Right lobe of liver (tissue), 6 donors: ENCODE results near the gene CCL21. TPM values are rescaled to one million over a fixed set of nuclear protein-coding genes. Genes with fewer than 3 reads are reported as not detected.

ENCODE experiments used
- ATAC-seq, 4 donors: fragments of 200-7000 bp; cut with Tn5 transposase; one replicate each; pipeline ENCODE4 v1.9.1; 2020; ENCODE audit warnings: mild to moderate bottlenecking in 4 of 4, moderate library complexity in 4 of 4
- DNase-seq, 3 donors: peaks; one replicate each; pipeline ENCODE4 v3.0.0-alpha.2; 2020
- H3K27ac ChIP-seq, 3 donors: fragments of 200-600 bp; one replicate each; pipeline ENCODE4 v1.8.0; 2022
- H3K27me3 ChIP-seq, 2 donors: fragments of 200-600 bp; one replicate each; pipeline ENCODE4 v1.8.0; 2022
- H3K36me3 ChIP-seq, 4 donors: fragments of 200-600 bp; sonication (generic) in 1 of 4; one replicate each; pipeline versions ENCODE4 v1.5.1 to v1.8.0; 2017 to 2022; ENCODE audit warnings: control low read depth in 1 of 4
- H3K4me1 ChIP-seq, 4 donors: fragments of 200-600 bp; sonication (generic) in 1 of 4; one replicate each; pipeline versions ENCODE4 v1.5.1 to v1.8.0; 2017 to 2022; ENCODE audit warnings: control low read depth in 1 of 4
- H3K4me3 ChIP-seq, 3 donors: fragments of 200-600 bp; one replicate each; pipeline ENCODE4 v1.8.0; 2022
- H3K9me3 ChIP-seq, 4 donors: fragments of 200-600 bp; sonication (generic) in 1 of 4; one replicate each; pipeline versions ENCODE4 v1.5.1 to v1.8.0; 2017 to 2022; ENCODE audit warnings: control low read depth in 1 of 4
- CTCF ChIP-seq, 4 donors: fragments of 200-600 bp in 3 of 4; fragments of 450-650 bp in 1 of 4; IDR thresholded peaks; one replicate each; pipeline versions ENCODE4 v1.5.1 to v1.8.0; 2016 to 2022; ENCODE audit warnings: antibody characterized with exemption in 4 of 4, mild to moderate bottlenecking in 2 of 4
- POLR2A ChIP-seq: fragments of 450-650 bp; IDR thresholded peaks from one replicate; pipeline ENCODE4 v1.6.1; 2017; ENCODE audit warnings: antibody characterized with exemption, mild to moderate bottlenecking
- WGBS: methylation state at CpG from one replicate; pipeline ENCODE4 v1.1.6; 2018; ENCODE audit warnings: low coverage, low lambda C conversion rate; ENCODE audit not compliant: insufficient coverage; ENCODE audit errors: missing lambda C conversion rate; 5-methylcytosine and 5-hydroxymethylcytosine counted together
- intact Hi-C, 2 donors: fragments of 100-400 bp; cut with DNase I; formaldehyde crosslinking; loops; one replicate each; pipeline versions ENCODE4 v1.11.2 to v1.14.1; 2022
- total RNA-seq, 6 experiments: library from RNA; depleted of rRNA in 2 of 6; stranded (reverse); fragments of >200 nt in 2 of 6; fragmentation: NEBNext Ultra II Directional in 3 of 6; extraction: Animal tissue kit (Norgen Biotek cat#: 25700) in 3 of 6; gene quantifications; one replicate each; pipeline versions ENCODE4 v1.1.0 to v1.2.4, GENCODE V29; 2016 to 2023
- donor health status: DM: no; HTN: yes; CAD: no.
- donor health status: DM: no; HTN: no; CAD: no.
- donor health status: DM: no; HTN: no; CAD: no.
- donor health status: DM: no; HTN: yes; CAD: no.
- donor health status: DM: no; HTN: yes; CAD: no.

Gene CCL21
- total RNA-seq, 6 experiments from 2014 or later, result 1.5 to 22.3 (median 7.6) TPM

GRCh38 chr9:34684816-34685215, 25.1 kb downstream of the CCL21 start:
- Histone ChIP-seq H3K27ac (no peak overlapping the region), H3K27me3 (no peaks in the 10 kb centered on the region), H3K36me3 (no peaks in the 10 kb centered on the region), H3K9me3 (no peaks in the 10 kb centered on the region), H3K4me3 (no peak overlapping the region), H3K4me1 (peaks cover 0 to 26% (median 12%) of the 10 kb centered on the region in 4 donors)
- ATAC-seq (no peak), DNase-seq (no peak)
- intact Hi-C loops, result no loop called here
- TF ChIP-seq CTCF (IDR thresholded peaks at IDR 0.05) (no peak), POLR2A (no peak)
- 100% methylated on average over 2 of the region's 4 CpGs for WGBS

- DNase-seq (no peak), ATAC-seq (no peak)
- no peaks in the 10 kb centered on the region for H3K27me3 ChIP-seq
- H3K27ac ChIP-seq, result no peak overlapping the region
- H3K36me3 ChIP-seq, result no peaks in the 10 kb centered on the region
- no peaks in the 10 kb centered on the region for H3K9me3 ChIP-seq
- H3K4me3 ChIP-seq, result no peak overlapping the region
- peaks cover 0 to 19% (median 9%) of the 10 kb centered on the region in 4 donors for H3K4me1 ChIP-seq
- 87% methylated on average over 4 of the region's 4 CpGs for WGBS
- intact Hi-C loops, result no loop called here
- no peak for TF ChIP-seq POLR2A
- no peak for TF ChIP-seq CTCF (IDR thresholded peaks at IDR 0.05)
These were observed 25.8 kb downstream of the CCL21 start for GRCh38 chr9:34684145-34684544.

- intact Hi-C loops, result no loop called here
- H3K9me3 ChIP-seq, result no peaks in the 10 kb centered on the region
- TF ChIP-seq POLR2A (no peak), CTCF (IDR thresholded peaks at IDR 0.05) (no peak)
- no peak for ATAC-seq
- H3K27me3 ChIP-seq, result no peaks in the 10 kb centered on the region
- DNase-seq, result no peak
- H3K36me3 ChIP-seq, result no peaks in the 10 kb centered on the region
- H3K27ac ChIP-seq, result no peak overlapping the region
- H3K4me1 ChIP-seq, result peaks cover 0 to 7% (median 0%) of the 10 kb centered on the region in 4 donors
- 100% methylated on average over 2 of the region's 2 CpGs for WGBS
- H3K4me3 ChIP-seq, result no peak overlapping the region
These were observed 34.1 kb downstream of the CCL21 start for GRCh38 chr9:34675869-34676268.

- Histone ChIP-seq H3K4me1 (peaks cover 0 to 7% (median 0%) of the 10 kb centered on the region in 4 donors), H3K27ac (no peak overlapping the region), H3K9me3 (no peaks in the 10 kb centered on the region), H3K36me3 (no peaks in the 10 kb centered on the region), H3K27me3 (no peaks in the 10 kb centered on the region), H3K4me3 (no peak overlapping the region)
- ATAC-seq (peak; percentile 98 to 99 (median 99)), DNase-seq (peak; percentile 84 to 88 (median 85))
- 21% methylated on average over 9 of the region's 10 CpGs for WGBS
- TF ChIP-seq POLR2A (no peak), CTCF (IDR thresholded peaks at IDR 0.05) (peak; percentile 80 to 93 (median 86))
- intact Hi-C loops, result no loop called here
These were observed 34.8 kb downstream of the CCL21 start for GRCh38 chr9:34675048-34675714.
